GM12801 (cell line): ENCODE results near the gene PFKFB4.

Source experiments
- TF ChIP-seq, protein P1 (sequence below): IDR thresholded peaks from one replicate; pipeline ENCODE4 v1.5.1; 2011; ENCODE audit warnings: control low read depth; ENCODE audit not compliant: insufficient read length; ENCODE audit errors: extremely low read depth

Gene PFKFB4

DNA sequence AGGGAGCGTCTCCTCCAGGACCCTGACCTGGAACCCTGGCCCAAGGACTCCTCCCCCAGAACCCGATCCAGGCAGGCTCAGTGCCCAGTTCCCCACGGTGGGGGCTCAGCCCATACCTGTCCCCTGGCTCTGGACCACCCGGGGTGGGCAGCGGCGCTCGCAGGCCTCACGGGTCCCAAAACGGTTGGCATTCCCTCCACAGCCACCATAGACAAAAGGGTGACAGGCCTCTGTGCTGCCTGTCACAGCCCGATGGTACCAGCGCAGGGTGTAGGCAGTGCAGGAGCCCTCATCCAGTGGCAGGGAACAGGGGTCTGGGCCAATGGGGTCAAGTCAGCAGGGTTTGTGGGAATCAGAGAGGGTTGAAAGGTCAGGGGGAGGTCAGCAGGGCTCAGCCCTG, 8.1 kb upstream of the PFKFB4 start:
- TF ChIP-seq, protein P1, sequence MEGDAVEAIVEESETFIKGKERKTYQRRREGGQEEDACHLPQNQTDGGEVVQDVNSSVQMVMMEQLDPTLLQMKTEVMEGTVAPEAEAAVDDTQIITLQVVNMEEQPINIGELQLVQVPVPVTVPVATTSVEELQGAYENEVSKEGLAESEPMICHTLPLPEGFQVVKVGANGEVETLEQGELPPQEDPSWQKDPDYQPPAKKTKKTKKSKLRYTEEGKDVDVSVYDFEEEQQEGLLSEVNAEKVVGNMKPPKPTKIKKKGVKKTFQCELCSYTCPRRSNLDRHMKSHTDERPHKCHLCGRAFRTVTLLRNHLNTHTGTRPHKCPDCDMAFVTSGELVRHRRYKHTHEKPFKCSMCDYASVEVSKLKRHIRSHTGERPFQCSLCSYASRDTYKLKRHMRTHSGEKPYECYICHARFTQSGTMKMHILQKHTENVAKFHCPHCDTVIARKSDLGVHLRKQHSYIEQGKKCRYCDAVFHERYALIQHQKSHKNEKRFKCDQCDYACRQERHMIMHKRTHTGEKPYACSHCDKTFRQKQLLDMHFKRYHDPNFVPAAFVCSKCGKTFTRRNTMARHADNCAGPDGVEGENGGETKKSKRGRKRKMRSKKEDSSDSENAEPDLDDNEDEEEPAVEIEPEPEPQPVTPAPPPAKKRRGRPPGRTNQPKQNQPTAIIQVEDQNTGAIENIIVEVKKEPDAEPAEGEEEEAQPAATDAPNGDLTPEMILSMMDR = no peak

DNA sequence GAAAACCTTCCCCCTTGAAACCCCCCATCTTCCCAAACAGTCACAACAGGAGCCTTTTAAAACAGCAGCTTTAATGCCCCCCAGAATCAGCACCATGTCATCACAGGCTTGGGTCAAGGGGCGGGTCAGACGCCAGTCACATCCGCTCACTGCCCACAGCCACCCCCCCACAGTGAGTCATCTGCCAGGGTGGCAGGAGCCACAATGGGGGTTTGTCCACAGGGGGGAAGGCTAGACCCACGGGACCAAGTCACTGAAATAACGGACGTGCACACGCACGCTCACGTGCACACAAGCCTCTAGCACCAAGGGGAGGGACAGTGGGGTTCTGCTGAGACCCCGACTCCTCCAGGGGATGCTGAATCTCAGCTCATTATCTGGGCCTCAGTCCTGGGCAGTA, 7.4 kb upstream of the PFKFB4 start:
- TF ChIP-seq, protein P1 = no peak

DNA sequence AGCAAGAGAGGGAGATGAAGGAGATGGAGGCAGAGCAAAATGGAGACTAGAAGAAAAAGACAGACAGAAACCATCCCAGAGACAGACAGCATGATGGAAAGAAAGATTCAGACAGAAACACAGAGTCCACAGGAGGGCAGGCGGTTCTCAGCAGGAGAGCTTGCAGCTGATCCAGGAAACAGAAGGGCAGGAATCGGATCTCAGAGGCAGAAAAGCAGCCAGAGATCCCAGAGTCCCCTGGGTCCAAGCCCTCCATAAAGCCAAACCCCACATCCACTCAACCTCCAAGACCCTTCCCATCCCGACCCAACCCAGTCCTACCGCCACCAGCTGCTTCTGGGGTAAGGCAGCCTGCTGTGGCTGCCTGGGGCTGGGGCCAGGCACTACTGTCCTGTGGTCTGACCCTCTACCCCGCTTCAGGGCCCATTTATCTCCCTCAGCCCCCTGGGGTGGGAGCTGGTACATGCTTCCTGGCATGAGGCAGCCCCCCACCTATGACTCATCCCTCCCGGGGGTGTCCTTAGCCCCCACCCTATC, 6.8 kb upstream of the PFKFB4 start, which contains the start of gene UCN2:
Gene UCN2 (minus strand): TSS at position 400 of the 537 bp plus-strand sequence. CDS start 657 bp downstream, outside the sequence.
- TF ChIP-seq, protein P1 = no peak

DNA sequence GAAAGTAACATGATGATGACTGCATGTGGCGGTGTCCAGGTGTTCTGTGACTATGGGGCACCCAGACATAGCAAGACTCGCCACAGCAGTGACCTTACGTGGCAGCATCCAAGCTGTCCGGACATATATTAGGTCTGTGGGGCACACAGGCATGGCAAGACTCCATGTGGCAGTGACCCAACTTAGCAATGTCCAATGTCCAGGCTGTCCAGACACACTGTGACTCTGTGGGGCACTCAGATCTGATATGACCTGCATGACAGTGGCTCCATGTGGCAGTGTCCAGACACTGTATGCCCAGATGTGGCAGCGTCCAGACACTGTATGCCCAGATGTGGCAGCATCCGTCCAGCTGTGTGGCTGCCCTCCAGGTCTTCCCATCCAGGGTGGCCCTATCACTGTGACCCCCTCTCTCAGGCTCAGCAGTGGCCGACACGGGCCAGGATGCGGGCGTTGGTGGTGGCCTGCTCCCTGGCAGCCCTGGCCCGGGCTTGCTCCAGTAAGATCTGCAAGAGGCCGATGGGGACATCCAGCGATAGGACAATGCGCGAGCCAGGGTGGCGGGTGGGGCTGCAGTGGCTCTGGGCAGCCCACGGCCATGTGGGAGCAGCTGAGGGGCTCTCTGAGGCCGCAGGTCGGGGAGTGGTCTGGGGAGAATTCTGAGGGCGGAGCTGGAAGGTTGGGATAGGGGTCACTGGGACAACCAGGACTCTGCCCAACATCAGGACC, 5.9 kb upstream of the PFKFB4 start:
- TF ChIP-seq, protein P1 = no peak

DNA sequence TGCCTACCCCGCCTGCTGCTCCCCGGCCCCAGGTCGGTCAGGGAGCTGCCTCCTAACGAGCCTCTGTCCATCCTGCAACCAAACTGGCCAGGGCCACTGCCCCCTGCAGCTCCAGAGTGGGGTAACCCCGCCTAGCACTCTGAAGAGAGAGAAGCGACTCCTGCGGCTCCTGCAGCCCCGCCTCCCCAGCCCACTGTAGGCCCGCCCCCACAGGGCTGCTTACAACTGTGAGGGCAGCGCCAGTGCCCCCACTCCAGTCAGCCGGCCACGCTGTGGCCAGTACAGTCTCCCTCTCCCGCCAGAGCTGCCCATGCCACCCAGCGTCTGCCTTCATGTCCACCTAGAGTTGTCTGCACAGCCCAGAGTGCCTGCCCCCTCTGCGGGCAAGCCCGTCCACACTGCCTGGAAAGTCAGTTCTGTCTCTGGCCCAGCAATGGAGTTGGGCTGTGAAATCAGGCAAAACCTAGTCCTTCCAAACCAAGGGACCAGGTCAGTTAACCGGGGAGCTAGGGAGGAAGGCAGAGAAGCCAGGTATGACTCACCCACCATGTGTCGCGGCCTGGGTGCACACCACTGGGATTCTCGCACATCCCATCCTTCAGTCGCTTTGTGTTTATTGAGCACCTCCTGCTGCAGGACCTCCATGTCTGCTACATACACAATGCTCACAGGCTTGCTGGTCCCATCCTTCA, 4.6 kb upstream of the PFKFB4 start:
- TF ChIP-seq, protein P1 = no peak

DNA sequence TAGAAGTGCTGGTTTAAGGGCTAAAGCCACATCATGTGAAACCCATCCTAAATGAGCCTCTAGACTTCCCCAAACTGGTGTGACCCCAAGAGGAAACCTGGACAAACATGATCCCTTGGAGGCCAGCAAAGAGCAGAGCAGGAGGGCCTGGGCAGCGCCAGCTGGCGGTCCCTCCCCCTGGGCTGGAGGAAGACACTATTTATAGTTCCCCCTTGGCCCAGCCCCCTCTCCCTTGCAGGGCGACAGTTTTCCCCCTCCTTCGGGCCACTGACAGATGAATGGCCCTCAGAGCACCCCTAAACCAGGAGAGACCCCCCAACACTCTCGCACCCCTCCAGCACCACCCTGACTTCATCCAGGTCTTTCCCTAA, 4.0 kb upstream of the PFKFB4 start:
- TF ChIP-seq, protein P1 = no peak

DNA sequence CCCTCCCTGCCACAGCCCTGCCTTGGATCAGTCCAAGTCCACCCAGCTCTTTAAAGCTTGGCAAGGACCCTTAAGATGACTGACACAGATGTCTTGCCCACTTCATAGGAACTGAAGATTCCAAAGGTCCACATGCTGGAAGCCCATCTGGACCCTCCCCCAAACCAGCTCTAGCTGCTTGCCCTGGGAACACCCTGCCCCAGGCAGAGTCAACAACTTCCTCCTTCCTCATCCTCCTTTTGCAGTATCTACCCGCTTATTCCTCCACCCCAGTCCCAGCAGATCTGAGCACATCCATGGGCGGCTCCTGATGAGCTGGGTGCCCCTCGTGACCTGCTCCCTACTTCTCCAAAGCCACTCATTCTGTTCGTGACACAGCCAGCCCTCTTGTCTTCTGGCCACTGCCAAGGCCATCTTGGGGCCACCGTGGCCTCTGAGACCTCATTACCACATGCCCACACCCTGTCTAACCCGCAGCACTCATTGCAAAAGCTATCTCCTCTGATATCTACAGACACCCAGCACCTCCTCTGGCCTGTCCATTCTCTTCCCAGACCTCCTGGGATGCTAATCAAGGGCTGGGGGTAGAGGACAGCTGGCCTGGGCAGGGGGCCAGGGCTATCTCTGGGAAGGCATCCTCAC, 2.0 kb upstream of the PFKFB4 start:
- TF ChIP-seq, protein P1 = no peak
